Ovary (tissue), 9 donors: ENCODE data around the gene SLC4A1. TPM values are rescaled to one million over a fixed set of nuclear protein-coding genes. Genes with fewer than 3 reads are reported as not detected.
A peak's percentile ranks its signal among the peaks of the same experiment; 100 is the strongest.
"Not testable (repeated sequence)": the region's sequence is repeated elsewhere in the genome, so short reads cannot be mapped to it uniquely, and the experiment has no call there.

Source experiments
- DNase-seq, 5 donors: peaks; one replicate each; pipeline ENCODE4 v3.0.0-alpha.2; 2019 to 2020
- H3K27ac ChIP-seq, 2 donors: fragments of 200-600 bp; one replicate each; pipeline versions ENCODE4 v1.5.1 to v1.8.0; 2019 to 2022
- H3K27me3 ChIP-seq: fragments of 200-600 bp; one replicate; pipeline ENCODE4 v1.8.0; 2022
- H3K36me3 ChIP-seq: fragments of 200-600 bp; sonication (generic); one replicate; pipeline ENCODE4 v1.5.1; 2019
- H3K4me1 ChIP-seq: one replicate; pipeline ENCODE4 v1.8.1; 2013; ENCODE audit warnings: mild to moderate bottlenecking, moderate library complexity; ENCODE audit not compliant: insufficient read depth
- H3K4me3 ChIP-seq: fragments of 200-600 bp; sonication (generic); one replicate; pipeline ENCODE4 v1.5.1; 2017
- H3K9me3 ChIP-seq, 2 donors: fragments of 200-600 bp in 1 of 2; sonication (generic) in 1 of 2; one replicate each; pipeline versions ENCODE4 v1.5.1 to v1.8.1; 2013 to 2019; ENCODE audit warnings: mild to moderate bottlenecking in 1 of 2, moderate library complexity in 1 of 2
- CTCF ChIP-seq, 3 donors: fragments of 450-650 bp in 2 of 3; fragments of 200-600 bp in 1 of 3; IDR thresholded peaks; one replicate each; pipeline versions ENCODE4 v1.5.1 to v1.8.0; 2016 to 2022; ENCODE audit warnings: antibody characterized with exemption in 3 of 3, mild to moderate bottlenecking in 1 of 3
- EP300 ChIP-seq: sonication (generic); formaldehyde crosslinking; IDR thresholded peaks from one replicate; pipeline ENCODE4 v1.6.1; 2017; ENCODE audit warnings: antibody characterized with exemption
- POLR2A ChIP-seq: fragments of 450-650 bp; IDR thresholded peaks from one replicate; pipeline ENCODE4 v1.6.1; 2017; ENCODE audit warnings: antibody characterized with exemption, mild to moderate bottlenecking, moderate library complexity
- WGBS, 3 donors: extraction: QIAGEN DNeasy Blood & Tissue Kit in 1 of 3; methylation state at CpG; one replicate each; pipeline versions ENCODE4 v1.1.5 to v1.1.7; 2013 to 2017; 5-methylcytosine and 5-hydroxymethylcytosine counted together
- intact Hi-C, 4 donors: fragments of 100-400 bp; cut with DNase I; formaldehyde crosslinking; loops; one replicate each; pipeline versions ENCODE4 v1.11.0 to v1.15.1; 2022 to 2023
- polyA plus RNA-seq, 2 donors: library from polyadenylated mRNA; stranded (reverse); fragments of 200-250 nt in 1 of 2; fragments of 350-450 nt in 1 of 2; fragmentation: Illumina TruSeq in 1 of 2; extraction: RNeasy Lipid Tissue Mini Kit (QIAGEN cat#74804) in 1 of 2; gene quantifications; one replicate each; pipeline ENCODE4 v1.2.3, GENCODE V29; 2013 to 2014
- total RNA-seq, 7 donors: library from RNA; depleted of rRNA in 2 of 7; stranded (reverse); fragments of >200 nt in 2 of 7; fragmentation: NEBNext Ultra II Directional in 3 of 7; extraction: Animal tissue kit (Norgen Biotek cat#: 25700) in 3 of 7; gene quantifications; one replicate each; pipeline versions ENCODE4 v1.1.0 to v1.2.4, GENCODE V29; 2016 to 2023
- donor health status: DM: no; HTN: no; CAD: no; lungs with moderate emphysema.
- donor health status: DM: no; HTN: no; CAD: no.
- donor health status: Bipolar disorder and iron deficiency.
- donor health status: DM: yes; HTN: yes; CAD: no.
- donor health status: DM: no; HTN: no; CAD: no.
- donor health status: DM: yes; HTN: yes; CAD: no.

SLC4A1 gene
- total and polyA plus RNA-seq, 9 donors: 0.08 to 3.2 (median 0.35) TPM; not detected in 5

GRCh38 chr17:44247440-44247841 is 20.5 kb downstream of the SLC4A1 start:
- Histone ChIP-seq H3K27me3 (no peaks in the 10 kb centered on the region), H3K27ac (no peak overlapping the region), H3K4me1 (peaks cover 5% of the 10 kb centered on the region), H3K4me3 (no peak overlapping the region), H3K36me3 (no peaks in the 10 kb centered on the region), H3K9me3 (no peaks in the 10 kb centered on the region)
- TF ChIP-seq POLR2A: no peak
- TF ChIP-seq CTCF (IDR thresholded peaks at IDR 0.05): no peak
- TF ChIP-seq EP300: no peak
- intact Hi-C loops: no loop called here
- DNase-seq: peak in 1 of 5 donors; percentile 53
- 15 to 24% (median 21%) methylated on average over 7 of the region's 7 CpGs for WGBS, 3 donors

- H3K27ac ChIP-seq: no peak overlapping the region
- no peak for DNase-seq
- H3K4me3 ChIP-seq: no peak overlapping the region
- H3K9me3 ChIP-seq: no peaks in the 10 kb centered on the region
- no peaks in the 10 kb centered on the region for H3K36me3 ChIP-seq
- 48 to 57% (median 57%) methylated on average over 6 of the region's 6 CpGs for WGBS, 3 donors
- no peaks in the 10 kb centered on the region for H3K4me1 ChIP-seq
- H3K27me3 ChIP-seq: no peaks in the 10 kb centered on the region
- no peak for TF ChIP-seq POLR2A
- intact Hi-C loops: no loop called here
These were observed 26.8 kb downstream of the SLC4A1 start for GRCh38 chr17:44241106-44241624.

GRCh38 chr17:44237886-44238285 is 30.0 kb downstream of the SLC4A1 start:
- DNase-seq, H3K4me3 ChIP-seq, intact Hi-C loops, H3K9me3 ChIP-seq, H3K4me1 ChIP-seq, H3K36me3 ChIP-seq, H3K27me3 ChIP-seq, H3K27ac ChIP-seq: not testable (repeated sequence)
- 91 to 93% (median 91%) methylated on average over 16 to 24 of the region's 28 CpGs for WGBS, 3 donors

- no peak for TF ChIP-seq CTCF (IDR thresholded peaks at IDR 0.05)
- no peak for TF ChIP-seq POLR2A
- TF ChIP-seq EP300: no peak
- Histone ChIP-seq H3K4me3 (no peak overlapping the region), H3K36me3 (no peaks in the 10 kb centered on the region), H3K9me3 (no peaks in the 10 kb centered on the region), H3K27ac (no peak overlapping the region), H3K4me1 (no peaks in the 10 kb centered on the region), H3K27me3 (no peaks in the 10 kb centered on the region)
- intact Hi-C loops: no loop called here
- no peak for DNase-seq
- WGBS, 3 donors: 60 to 66% (median 63%) methylated on average over 5 of the region's 5 CpGs
These were observed 31.4 kb downstream of the SLC4A1 start for GRCh38 chr17:44236444-44236991.

GRCh38 chr17:44235583-44235936 is 32.4 kb downstream of the SLC4A1 start:
- H3K36me3 ChIP-seq: no peaks in the 10 kb centered on the region
- TF ChIP-seq POLR2A (no peak), CTCF (IDR thresholded peaks at IDR 0.05) (no peak)

More at GRCh38 chr17:44235583-44235936, 32.4 kb downstream of the SLC4A1 start:
- 65 to 72% (median 68%) methylated on average over 5 of the region's 5 CpGs for WGBS, 3 donors
- Histone ChIP-seq H3K27ac (no peak overlapping the region), H3K9me3 (no peaks in the 10 kb centered on the region), H3K4me1 (no peaks in the 10 kb centered on the region), H3K27me3 (no peaks in the 10 kb centered on the region), H3K4me3 (no peak overlapping the region)
- no peak for DNase-seq
- intact Hi-C loops: no loop called here
